Stimulated activated naive CD8-positive, alpha-beta T cell treated with anti-CD3 and anti-CD28 coated beads, Interleukin-15, amount 100 ng/mL, for 72 hours (primary cell): ENCODE results near the gene UPF2.
"Not testable (repeated sequence)": the region's sequence is repeated elsewhere in the genome, so short reads cannot be mapped to it uniquely, and the experiment has no call there.

Source experiments
- ATAC-seq: fragments of 150-1000 bp; cut with Tn5 transposase; 2 replicates; pipeline ENCODE4 v1.10.0; 2021; ENCODE audit warnings: mild to moderate bottlenecking, moderate library complexity
- DNase-seq, 2 donors: peaks; one replicate each; pipeline ENCODE4 v3.0.0; 2021 to 2022
- H3K27ac Mint-ChIP-seq, 2 donors: one replicate each; pipeline ENCODE4 v1.8.0; 2022; ENCODE audit warnings: mild to moderate bottlenecking in 2 of 2, mixed read lengths in 2 of 2, moderate library complexity in 2 of 2
- H3K27me3 Mint-ChIP-seq: one replicate; pipeline ENCODE4 v1.8.0; 2022; ENCODE audit warnings: mixed read lengths
- H3K4me1 Mint-ChIP-seq: one replicate; pipeline ENCODE4 v1.8.0; 2022; ENCODE audit warnings: mild to moderate bottlenecking, mixed read lengths
- H3K4me3 Mint-ChIP-seq, 2 donors: one replicate each; pipeline ENCODE4 v1.8.0; 2022; ENCODE audit warnings: mild to moderate bottlenecking in 2 of 2, mixed read lengths in 2 of 2, moderate library complexity in 1 of 2
- H3K9me3 Mint-ChIP-seq, 2 donors: one replicate each; pipeline ENCODE4 v1.8.0; 2022; ENCODE audit warnings: mixed read lengths in 2 of 2

Gene UPF2, protein sequence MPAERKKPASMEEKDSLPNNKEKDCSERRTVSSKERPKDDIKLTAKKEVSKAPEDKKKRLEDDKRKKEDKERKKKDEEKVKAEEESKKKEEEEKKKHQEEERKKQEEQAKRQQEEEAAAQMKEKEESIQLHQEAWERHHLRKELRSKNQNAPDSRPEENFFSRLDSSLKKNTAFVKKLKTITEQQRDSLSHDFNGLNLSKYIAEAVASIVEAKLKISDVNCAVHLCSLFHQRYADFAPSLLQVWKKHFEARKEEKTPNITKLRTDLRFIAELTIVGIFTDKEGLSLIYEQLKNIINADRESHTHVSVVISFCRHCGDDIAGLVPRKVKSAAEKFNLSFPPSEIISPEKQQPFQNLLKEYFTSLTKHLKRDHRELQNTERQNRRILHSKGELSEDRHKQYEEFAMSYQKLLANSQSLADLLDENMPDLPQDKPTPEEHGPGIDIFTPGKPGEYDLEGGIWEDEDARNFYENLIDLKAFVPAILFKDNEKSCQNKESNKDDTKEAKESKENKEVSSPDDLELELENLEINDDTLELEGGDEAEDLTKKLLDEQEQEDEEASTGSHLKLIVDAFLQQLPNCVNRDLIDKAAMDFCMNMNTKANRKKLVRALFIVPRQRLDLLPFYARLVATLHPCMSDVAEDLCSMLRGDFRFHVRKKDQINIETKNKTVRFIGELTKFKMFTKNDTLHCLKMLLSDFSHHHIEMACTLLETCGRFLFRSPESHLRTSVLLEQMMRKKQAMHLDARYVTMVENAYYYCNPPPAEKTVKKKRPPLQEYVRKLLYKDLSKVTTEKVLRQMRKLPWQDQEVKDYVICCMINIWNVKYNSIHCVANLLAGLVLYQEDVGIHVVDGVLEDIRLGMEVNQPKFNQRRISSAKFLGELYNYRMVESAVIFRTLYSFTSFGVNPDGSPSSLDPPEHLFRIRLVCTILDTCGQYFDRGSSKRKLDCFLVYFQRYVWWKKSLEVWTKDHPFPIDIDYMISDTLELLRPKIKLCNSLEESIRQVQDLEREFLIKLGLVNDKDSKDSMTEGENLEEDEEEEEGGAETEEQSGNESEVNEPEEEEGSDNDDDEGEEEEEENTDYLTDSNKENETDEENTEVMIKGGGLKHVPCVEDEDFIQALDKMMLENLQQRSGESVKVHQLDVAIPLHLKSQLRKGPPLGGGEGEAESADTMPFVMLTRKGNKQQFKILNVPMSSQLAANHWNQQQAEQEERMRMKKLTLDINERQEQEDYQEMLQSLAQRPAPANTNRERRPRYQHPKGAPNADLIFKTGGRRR

DNA sequence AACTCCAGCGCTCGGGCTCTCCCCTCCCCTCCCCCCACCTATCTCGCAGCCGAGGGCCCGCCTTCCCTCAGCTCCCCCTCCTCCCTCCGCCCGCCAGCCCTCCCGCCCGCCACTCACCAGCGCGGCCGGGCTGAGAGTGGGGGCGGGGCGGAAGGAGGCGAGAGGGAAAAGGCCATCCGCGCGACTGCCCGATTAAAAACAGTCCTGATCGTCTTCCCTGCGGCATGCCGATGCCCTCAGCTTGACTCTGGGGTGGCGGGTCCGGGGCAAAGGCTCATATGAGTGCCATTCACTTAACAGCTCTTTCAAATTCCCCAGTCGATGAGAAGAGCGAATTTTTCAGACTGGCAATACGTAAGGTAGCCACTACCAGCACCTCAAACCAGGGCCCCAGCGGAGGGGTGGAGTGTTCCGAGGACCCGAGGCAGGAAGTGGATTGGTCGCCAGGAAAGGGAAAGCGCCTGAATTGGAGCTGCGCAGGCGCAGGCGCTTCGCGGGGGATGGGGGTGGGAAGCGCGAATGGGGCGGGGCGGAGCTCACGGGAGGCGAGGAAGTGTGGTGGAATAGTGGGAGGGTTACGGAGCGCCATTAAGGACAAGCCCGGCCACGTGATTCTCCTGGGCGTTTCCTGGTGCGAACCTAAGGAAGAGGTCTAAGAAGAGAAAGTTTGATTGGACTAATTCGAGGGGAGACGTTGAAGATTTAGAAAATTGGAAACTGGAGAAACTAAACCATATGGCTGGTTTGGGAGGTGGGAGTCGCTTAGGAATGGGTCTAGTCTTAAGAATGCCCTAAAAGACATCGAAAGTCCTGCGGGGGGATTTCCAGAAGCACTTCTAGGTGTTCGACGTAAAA, at the start of gene UPF2:
Gene UPF2 (minus strand): TSS at position 13 of the 855 bp plus-strand sequence. CDS start 7,386 bp downstream, outside the sequence.
- Mint-ChIP-seq H3K27me3 (no peaks in the 10 kb centered on the region), H3K27ac (peak within 1 kb of the TSS; percentile 100), H3K4me3 (peak within 1 kb of the TSS; percentile 98 to 99), H3K9me3 (no peaks in the 10 kb centered on the region), H3K4me1 (peaks cover 30% of the 10 kb centered on the region)
- ATAC-seq (peak; percentile 93), DNase-seq (peak; percentile 94 to 98)

DNA sequence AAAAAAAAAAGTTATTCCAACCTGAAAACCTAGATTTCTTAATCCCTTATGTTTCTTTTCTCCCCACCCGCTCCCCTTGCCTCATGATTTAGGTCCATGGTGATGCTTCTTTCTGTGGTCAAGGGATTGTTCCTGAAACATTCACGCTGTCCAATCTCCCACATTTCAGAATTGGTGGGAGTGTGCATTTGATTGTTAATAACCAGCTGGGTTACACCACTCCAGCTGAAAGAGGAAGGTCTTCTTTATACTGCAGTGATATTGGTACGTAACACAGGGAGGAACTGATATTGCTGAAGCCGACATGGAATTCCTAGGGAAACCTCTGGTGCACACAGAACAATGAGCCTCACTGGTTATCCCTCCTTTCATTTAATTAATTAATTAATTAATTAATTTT, 48.8 kb upstream of the UPF2 start:
- ATAC-seq = no peak
- no peak for DNase-seq
- Mint-ChIP-seq H3K9me3 (no peaks in the 10 kb centered on the region), H3K27me3 (no peaks in the 10 kb centered on the region), H3K4me3 (no peak overlapping the region), H3K27ac (no peak overlapping the region), H3K4me1 (peaks cover 5% of the 10 kb centered on the region)

DNA sequence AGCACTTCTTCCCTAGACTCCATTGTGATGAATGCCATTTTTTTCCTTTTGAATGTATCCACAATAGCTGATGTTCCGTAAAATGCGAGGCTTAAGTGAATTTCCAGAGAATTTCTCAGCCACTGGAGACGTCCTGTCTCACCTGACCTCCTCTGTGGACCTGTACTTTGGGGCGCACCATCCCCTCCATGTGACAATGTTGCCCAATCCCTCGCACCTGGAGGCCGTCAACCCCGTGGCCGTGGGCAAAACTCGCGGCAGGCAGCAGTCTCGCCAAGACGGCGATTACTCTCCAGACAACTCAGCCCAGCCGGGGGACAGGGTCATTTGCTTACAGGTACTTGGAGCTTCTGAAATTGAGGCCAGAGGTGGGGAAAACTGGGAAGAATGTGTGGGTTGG, 46.3 kb upstream of the UPF2 start:
- Mint-ChIP-seq H3K9me3 (no peaks in the 10 kb centered on the region), H3K27ac (no peak overlapping the region), H3K4me1 (peaks cover 5% of the 10 kb centered on the region), H3K27me3 (no peaks in the 10 kb centered on the region), H3K4me3 (no peak overlapping the region)
- no peak for ATAC-seq
- DNase-seq = no peak

DNA sequence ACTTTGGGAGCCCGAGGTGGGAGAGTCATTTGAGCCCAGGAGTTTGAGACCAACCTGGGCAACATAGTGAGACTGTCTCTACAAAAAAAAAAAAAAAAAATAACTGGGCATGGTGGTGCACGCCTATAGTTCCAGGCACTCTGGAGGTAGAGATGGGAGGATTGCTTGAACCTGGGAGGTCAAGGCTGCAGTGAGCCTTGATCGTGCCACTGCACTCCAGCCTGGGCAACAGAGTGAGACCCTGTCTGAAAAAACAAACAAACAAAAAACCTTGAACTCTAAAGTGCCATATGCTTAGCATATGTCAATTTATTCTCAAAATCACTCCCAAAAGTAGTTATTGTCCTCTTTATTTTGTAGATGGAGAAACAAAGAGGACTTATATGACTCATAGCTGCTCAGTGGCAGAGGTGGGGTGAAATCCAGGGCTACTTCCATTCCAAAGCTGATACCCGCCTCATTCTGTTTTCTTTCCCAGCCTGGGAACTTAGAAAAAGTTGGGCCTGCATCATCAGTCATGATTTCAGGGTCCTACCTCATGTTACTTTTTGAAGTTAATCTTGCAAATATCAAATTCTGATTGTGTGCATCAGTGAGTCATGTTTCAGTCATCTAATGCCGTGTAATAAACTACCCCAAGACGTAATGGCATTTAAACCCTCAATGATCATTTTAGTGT, 39.4 kb upstream of the UPF2 start:
- Mint-ChIP-seq H3K9me3 (no peaks in the 10 kb centered on the region), H3K4me3 (no peak overlapping the region), H3K27me3 (no peaks in the 10 kb centered on the region), H3K27ac (no peak overlapping the region), H3K4me1 (peaks cover 5% of the 10 kb centered on the region)
- DNase-seq (no peak), ATAC-seq (no peak)

DNA sequence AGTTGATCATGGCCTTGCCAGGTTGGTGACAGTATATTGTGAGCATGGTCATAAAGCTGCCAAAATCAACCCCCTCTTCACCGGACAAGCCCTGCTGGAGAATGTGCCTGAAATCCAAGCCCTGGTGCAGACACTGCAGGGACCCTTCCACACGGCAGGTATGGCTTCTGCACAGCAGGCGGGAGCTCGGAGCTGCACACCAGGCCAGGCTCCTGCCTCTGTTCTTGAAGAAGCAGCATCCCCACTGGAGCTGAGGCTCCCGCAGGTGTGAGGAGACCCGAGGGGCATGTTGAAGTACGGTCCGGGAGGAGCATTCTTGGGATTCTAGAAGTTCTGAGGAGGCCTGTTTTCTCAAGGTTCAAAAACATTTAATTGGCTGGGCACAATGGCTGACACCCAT, 38.9 kb upstream of the UPF2 start:
- no peak overlapping the region for H3K4me3 Mint-ChIP-seq
- no peaks in the 10 kb centered on the region for H3K9me3 Mint-ChIP-seq
- ATAC-seq = no peak
- no peak for DNase-seq
- H3K4me1 Mint-ChIP-seq = peaks cover 5% of the 10 kb centered on the region
- H3K27ac Mint-ChIP-seq = no peak overlapping the region
- no peaks in the 10 kb centered on the region for H3K27me3 Mint-ChIP-seq

DNA sequence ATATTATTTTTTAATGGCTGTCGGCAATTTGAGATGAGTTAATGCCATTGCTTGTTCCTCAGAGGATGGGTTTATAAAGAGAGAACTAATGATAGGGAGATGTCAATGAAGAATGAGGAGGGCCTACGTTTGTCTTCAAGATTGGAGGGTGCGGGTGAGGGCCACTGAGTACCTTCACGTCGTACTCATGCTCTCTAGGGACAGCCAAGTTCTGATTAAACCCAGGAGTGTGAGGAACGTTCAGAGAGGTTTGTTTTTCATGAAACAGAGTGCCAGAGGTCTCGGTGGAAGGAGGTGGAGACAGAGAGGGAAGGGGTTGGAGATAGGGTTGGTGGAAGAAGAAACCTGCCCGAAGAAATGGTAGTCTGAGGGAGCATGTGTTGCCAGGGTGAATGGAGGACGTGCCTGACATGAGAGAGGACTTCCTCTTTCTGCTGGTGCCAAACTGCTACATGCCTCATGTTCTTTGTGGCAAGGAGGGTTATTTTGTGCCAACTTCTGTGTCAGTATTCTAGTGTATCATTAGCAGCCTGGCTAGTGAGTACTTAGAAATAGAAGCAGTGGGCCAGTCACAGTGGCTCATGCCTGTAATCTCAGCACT, 35.1 kb upstream of the UPF2 start:
- Mint-ChIP-seq H3K27me3 (no peaks in the 10 kb centered on the region), H3K4me3 (no peak overlapping the region), H3K27ac (peak overlapping the region in 1 of 2 donors; percentile 92), H3K9me3 (no peaks in the 10 kb centered on the region), H3K4me1 (peaks cover 10% of the 10 kb centered on the region)
- no peak for DNase-seq
- ATAC-seq = no peak

DNA sequence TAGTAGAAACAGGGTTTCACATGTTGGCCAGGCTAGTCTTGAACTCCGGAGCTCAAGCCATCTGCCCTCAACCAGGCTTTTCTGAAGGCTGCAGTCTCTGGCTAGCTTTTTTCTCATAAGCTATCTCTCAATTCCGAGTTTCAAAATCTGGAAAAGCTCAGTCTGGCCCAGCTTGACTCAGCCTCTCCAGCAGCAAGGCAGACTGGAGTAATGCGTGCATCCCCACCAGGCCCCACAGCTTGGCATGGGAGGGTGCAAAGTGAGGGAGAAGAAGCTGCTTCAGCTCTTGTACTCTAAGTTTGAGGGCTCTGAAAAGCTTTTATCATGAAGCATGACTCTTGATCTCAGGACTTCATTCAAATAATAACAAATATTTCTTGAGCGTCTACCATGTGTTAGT, 30.9 kb upstream of the UPF2 start:
- no peak for DNase-seq
- Mint-ChIP-seq H3K27me3 (no peaks in the 10 kb centered on the region), H3K4me1 (peaks cover 24% of the 10 kb centered on the region), H3K9me3 (no peaks in the 10 kb centered on the region), H3K4me3 (no peak overlapping the region), H3K27ac (peak overlapping the region in 1 of 2 donors; percentile 85)
- no peak for ATAC-seq

DNA sequence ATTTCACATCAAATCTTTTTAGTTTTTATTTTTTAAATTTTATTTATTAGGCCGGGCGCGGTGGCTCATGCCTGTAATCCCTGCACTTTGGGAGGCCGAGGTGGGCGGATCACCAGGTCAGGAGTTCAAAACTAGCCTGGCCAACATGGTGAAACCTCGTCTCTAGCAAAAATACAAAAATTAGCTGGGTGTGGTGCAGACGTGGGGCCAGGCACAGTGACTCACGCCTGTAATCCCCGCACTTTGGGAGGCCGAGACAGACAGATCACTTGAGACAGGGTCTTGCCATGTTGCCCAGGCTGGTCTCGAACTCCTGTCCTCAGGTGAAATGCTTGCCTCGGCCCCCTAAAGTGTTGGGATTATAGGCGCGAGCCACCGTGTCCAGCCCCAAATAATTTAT, 28.8 kb upstream of the UPF2 start:
- H3K4me1 Mint-ChIP-seq = peaks cover 23% of the 10 kb centered on the region
- H3K9me3 Mint-ChIP-seq, DNase-seq, ATAC-seq, H3K27me3 Mint-ChIP-seq, H3K27ac Mint-ChIP-seq, H3K4me3 Mint-ChIP-seq: not testable (repeated sequence)

DNA sequence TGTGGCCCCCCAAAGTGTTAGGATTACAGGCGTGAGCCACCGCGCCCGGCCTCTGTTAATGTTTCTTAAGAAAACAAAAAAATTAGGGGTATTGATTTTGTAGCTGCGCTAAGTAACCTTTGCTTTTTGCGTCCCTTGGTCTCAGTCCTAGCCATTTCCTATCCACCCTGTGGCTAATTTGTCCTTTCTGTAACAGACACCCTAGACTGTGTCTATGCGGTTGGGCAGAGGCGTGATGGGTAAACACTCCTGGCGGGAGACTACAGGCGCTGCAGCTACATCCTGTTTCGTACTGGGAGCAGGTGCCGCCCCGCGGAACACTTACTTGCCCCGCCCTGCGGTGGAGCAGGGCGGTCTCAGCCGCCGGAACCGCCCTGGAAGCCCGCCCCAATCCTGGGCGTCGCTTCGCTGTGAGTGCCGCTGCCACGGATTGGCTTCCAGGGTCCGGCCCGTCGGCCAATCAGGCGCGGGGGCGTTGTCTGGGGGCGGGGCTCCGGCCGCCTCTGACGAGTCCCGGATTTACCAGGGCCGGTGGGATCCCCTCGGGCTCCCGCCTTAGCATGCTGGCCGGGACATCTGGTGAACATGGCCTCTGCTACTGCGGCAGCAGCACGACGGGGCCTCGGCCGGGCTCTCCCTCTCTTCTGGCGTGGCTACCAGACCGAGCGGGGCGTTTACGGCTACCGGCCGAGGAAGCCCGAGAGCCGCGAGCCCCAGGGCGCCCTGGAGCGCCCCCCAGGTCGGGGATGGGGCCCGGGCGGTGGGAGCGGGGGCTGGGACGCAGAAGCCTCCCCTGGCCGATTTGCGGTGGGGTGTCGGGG, 26.1 kb upstream of the UPF2 start, which contains the start of gene DHTKD1:
Gene DHTKD1 (plus strand): TSS at position 506 of the 821 bp plus-strand sequence. CDS start 80 bp downstream, at position 586.
- H3K4me1 Mint-ChIP-seq = peaks cover 18% of the 10 kb centered on the region
- peak; percentile 98 to 99 for DNase-seq
- no peaks in the 10 kb centered on the region for H3K9me3 Mint-ChIP-seq
- ATAC-seq = peak; percentile 98
- peak within 1 kb of the TSS; percentile 80 to 81 for H3K4me3 Mint-ChIP-seq
- H3K27ac Mint-ChIP-seq = peak within 1 kb of the TSS; percentile 83 to 92
- H3K27me3 Mint-ChIP-seq = no peaks in the 10 kb centered on the region

DNA sequence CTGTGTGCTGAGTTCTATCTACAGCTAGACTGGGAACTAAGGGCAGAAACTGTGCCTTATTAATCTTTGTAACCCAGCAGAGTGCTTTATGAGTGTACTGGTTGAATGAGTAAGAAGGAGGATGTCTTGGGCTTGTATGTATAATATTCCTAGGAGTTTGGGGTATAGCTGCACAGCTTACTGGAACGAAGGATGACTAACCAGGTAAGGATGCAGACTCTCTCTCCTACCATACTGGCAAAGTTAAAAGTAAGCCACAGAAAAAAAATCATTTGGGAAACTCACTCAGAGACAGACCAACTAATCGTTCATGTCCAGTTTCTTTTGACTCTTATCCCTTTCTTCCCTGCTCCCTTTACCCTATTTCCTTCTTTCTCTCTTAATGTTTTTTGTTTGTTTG, 24.7 kb upstream of the UPF2 start:
- ATAC-seq (no peak), DNase-seq (no peak)
- H3K4me1 Mint-ChIP-seq = peaks cover 18% of the 10 kb centered on the region
- no peaks in the 10 kb centered on the region for H3K9me3 Mint-ChIP-seq
- H3K27me3 Mint-ChIP-seq = no peaks in the 10 kb centered on the region
- no peak overlapping the region for H3K27ac Mint-ChIP-seq
- peak overlapping the region in 1 of 2 donors; percentile 11 for H3K4me3 Mint-ChIP-seq

DNA sequence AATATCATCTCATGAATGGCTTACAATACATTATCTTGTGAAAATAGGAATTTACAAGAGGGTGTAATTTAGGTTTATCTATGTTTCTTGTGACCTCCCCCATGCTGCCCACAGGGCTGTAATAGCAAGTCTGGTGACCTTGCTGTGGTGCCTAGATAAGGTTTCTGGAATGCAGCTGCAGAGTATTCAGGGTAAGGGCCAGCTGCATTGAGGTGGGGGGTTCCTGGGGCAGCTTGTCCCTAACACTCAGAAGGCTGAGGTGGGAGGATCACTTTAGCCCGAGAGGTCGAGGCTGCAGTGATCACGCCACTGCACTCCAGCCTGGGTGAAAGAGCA, 20.8 kb upstream of the UPF2 start:
- DNase-seq = no peak
- Mint-ChIP-seq H3K27me3 (no peaks in the 10 kb centered on the region), H3K4me1 (peaks cover 4% of the 10 kb centered on the region), H3K27ac (no peak overlapping the region), H3K9me3 (no peaks in the 10 kb centered on the region), H3K4me3 (no peak overlapping the region)
- no peak for ATAC-seq

DNA sequence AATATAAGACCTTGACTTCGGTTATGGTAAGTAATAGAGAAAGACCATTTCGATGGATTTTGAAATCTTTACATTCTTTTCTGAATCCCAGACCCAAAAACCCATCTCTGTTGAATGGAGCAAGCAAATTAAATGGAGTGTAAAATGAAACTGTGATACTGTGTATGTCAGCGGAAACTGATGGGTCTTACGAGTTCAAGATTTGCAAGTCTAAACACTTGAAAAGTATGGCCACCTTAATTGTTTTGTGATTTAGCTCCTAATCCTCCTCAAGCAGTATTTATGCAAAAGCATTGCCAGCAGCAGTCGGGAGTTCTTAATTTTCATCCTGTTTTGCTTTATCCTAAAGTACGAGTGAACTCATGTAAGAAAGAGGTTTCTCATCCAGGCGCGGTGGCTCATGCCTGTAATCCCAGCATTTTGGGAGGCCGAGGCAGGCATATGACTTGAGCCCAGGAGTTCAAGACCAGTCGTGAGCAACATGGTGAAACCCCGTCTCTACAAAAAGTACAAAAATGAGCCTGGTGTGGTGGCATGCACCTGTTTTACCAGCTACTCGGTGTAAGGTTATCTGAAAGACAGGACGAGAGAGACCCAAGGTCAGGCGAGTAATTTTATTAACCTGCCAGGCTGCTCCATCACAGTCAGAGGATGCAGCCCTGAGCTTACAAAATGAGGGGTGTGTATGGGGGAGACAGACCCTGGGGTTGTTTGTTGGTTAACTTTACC, 20.3 kb upstream of the UPF2 start:
- no peaks in the 10 kb centered on the region for H3K4me1 Mint-ChIP-seq
- ATAC-seq (no peak), DNase-seq (no peak)
- no peaks in the 10 kb centered on the region for H3K27me3 Mint-ChIP-seq
- H3K9me3 Mint-ChIP-seq = no peaks in the 10 kb centered on the region
- no peak overlapping the region for H3K27ac Mint-ChIP-seq
- H3K4me3 Mint-ChIP-seq = no peak overlapping the region

DNA sequence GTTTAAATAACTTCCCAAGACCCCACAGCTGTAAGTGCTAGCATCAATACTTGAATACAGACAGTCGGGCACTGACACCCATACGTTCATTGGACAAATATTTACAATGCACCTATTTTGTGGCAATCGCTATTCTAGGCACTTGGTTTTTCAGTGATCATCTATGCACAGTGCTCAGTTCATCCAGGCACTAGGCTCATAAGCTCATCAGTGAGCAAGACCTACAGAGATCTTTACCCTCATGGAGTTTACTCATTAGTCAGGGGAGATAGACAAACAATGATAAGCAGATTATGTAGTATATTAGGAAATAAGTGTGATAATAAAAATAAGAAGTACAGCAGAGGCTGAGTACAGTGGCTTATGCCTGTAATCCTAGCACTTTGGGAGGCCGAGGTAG, 18.5 kb upstream of the UPF2 start:
- Mint-ChIP-seq H3K4me1 (no peaks in the 10 kb centered on the region), H3K27me3 (no peaks in the 10 kb centered on the region), H3K27ac (peak overlapping the region in 1 of 2 donors; percentile 2), H3K9me3 (no peaks in the 10 kb centered on the region), H3K4me3 (no peak overlapping the region)
- DNase-seq (no peak), ATAC-seq (no peak)
